Naive thymus-derived CD8-positive, alpha-beta T cell (primary cell): Measurements from ENCODE around the gene CACFD1. TPM values are rescaled to one million over a fixed set of nuclear protein-coding genes. Genes with fewer than 3 reads are reported as not detected.

Experiments used
- ATAC-seq, 2 donors: fragments of 150-1000 bp; cut with Tn5 transposase in 1 of 2; sonication (Bioruptor Pico), chemical (Tn5 transposase) in 1 of 2; 1 replicate in 1 of 2; 2 replicates in 1 of 2; pipeline ENCODE4 v1.10.0; 2021; ENCODE audit warnings: mild to moderate bottlenecking in 2 of 2, moderate library complexity in 2 of 2
- POLR2A ChIA-PET: fragments of 350-600 bp; sonication (Branson Sonifier 250); formaldehyde crosslinking; loops from one replicate; lab custom pipeline; 2021; ENCODE audit warnings: antibody characterized with exemption; lab: Charles Lee
- DNase-seq, 10 donors: peaks; one replicate each; pipeline versions ENCODE4 v3.0.0 to v3.0.0-alpha.2; 2020 to 2022
- H3K27ac Mint-ChIP-seq, 10 donors: one replicate each; pipeline ENCODE4 v1.8.0; 2020 to 2022; ENCODE audit warnings: mild to moderate bottlenecking in 10 of 10, mixed read lengths in 10 of 10, moderate library complexity in 4 of 10, inconsistent platforms in 1 of 10
- H3K27me3 Mint-ChIP-seq, 5 donors: one replicate each; pipeline ENCODE4 v1.8.0; 2021 to 2022; ENCODE audit warnings: mixed read lengths in 5 of 5
- H3K36me3 Mint-ChIP-seq, 3 donors: one replicate each; pipeline ENCODE4 v1.8.0; 2020 to 2022; ENCODE audit warnings: mixed read lengths in 3 of 3, mild to moderate bottlenecking in 2 of 3, inconsistent platforms in 1 of 3
- H3K4me1 Mint-ChIP-seq, 4 donors: one replicate each; pipeline ENCODE4 v1.8.0; 2021 to 2022; ENCODE audit warnings: mixed read lengths in 4 of 4
- H3K4me3 Mint-ChIP-seq, 10 donors: one replicate each; pipeline ENCODE4 v1.8.0; 2020 to 2022; ENCODE audit warnings: mild to moderate bottlenecking in 10 of 10, mixed read lengths in 10 of 10, moderate library complexity in 6 of 10, inconsistent platforms in 1 of 10
- H3K9me3 Mint-ChIP-seq, 9 donors: one replicate each; pipeline ENCODE4 v1.8.0; 2020 to 2022; ENCODE audit warnings: mixed read lengths in 9 of 9, mild to moderate bottlenecking in 3 of 9, inconsistent platforms in 1 of 9, moderate library complexity in 1 of 9
- polyA plus RNA-seq, 3 donors: library from polyadenylated mRNA; unstranded; fragments of 300-500 nt; fragmentation: Illumina TruSeq; gene quantifications; one replicate each; pipeline ENCODE4 v1.2.3, GENCODE V29; 2021
- total RNA-seq, 8 experiments: library from RNA in 2 of 8; stranded (reverse) in 2 of 8; gene quantifications; one replicate each; pipeline ENCODE4 v1.2.3 and lab custom pipeline; 2021 to 2026

CACFD1 gene
- total and polyA plus RNA-seq, 5 experiments from 2014 or later, result 2.5 to 4.9 (median 3.7) TPM

DNA sequence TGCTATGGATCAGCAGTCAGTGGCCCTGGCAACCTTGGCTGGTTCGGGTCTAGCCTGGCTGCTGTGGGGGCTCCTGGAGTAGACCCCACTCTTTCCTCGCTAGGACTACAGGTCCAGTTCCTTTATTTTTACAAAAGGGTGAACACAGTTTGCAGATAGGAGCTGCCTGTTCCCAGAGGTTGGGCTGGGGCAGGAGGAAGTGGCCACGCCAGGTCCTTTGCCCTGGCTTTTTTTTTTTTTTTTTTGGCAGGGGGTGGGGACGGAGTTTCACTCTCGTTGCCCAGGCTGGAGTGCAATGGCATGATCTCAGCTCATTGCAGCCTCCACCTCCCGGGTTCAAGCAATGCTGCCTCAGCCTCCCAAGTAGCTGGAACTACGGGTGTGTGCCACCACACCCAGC is 11.2 kb downstream of the CACFD1 start:
- Mint-ChIP-seq H3K36me3 (no peaks in the 10 kb centered on the region), H3K27me3 (no peaks in the 10 kb centered on the region), H3K27ac (no peak overlapping the region), H3K4me3 (no peak overlapping the region), H3K9me3 (peaks cover 0 to 1% (median 0%) of the 10 kb centered on the region in 9 donors), H3K4me1 (peaks cover 0 to 8% (median 3%) of the 10 kb centered on the region in 4 donors)
- POLR2A ChIA-PET, result no interaction called here
- ATAC-seq, result no peak
- DNase-seq, result no peak

GRCh38 chr9:133471551-133472276 is 11.9 kb downstream of the CACFD1 start:
- peak overlapping the region in 1 of 10 donors; percentile 56 for H3K27ac Mint-ChIP-seq
- POLR2A ChIA-PET, result no interaction called here
- H3K36me3 Mint-ChIP-seq, result peaks cover 0 to 5% (median 0%) of the 10 kb centered on the region in 3 donors
- H3K9me3 Mint-ChIP-seq, result peaks cover 0 to 1% (median 0%) of the 10 kb centered on the region in 9 donors
- ATAC-seq, result no peak
- H3K27me3 Mint-ChIP-seq, result no peaks in the 10 kb centered on the region
- DNase-seq, result peak in 1 of 10 donors; percentile 45
- peaks cover 0 to 15% (median 3%) of the 10 kb centered on the region in 4 donors for H3K4me1 Mint-ChIP-seq
- no peak overlapping the region for H3K4me3 Mint-ChIP-seq

- Mint-ChIP-seq H3K4me1 (peaks cover 0 to 15% (median 3%) of the 10 kb centered on the region in 4 donors), H3K27ac (no peak overlapping the region), H3K36me3 (peaks cover 0 to 6% (median 0%) of the 10 kb centered on the region in 3 donors), H3K27me3 (no peaks in the 10 kb centered on the region), H3K9me3 (peaks cover 0 to 1% (median 0%) of the 10 kb centered on the region in 9 donors), H3K4me3 (no peak overlapping the region)
- no peak for DNase-seq
- ATAC-seq, result no peak
- POLR2A ChIA-PET, result no interaction called here
Observed at GRCh38 chr9:133472277-133472645, 12.5 kb downstream of the CACFD1 start.

- DNase-seq, result no peak
- Mint-ChIP-seq H3K4me3 (no peak overlapping the region), H3K9me3 (peaks cover 0 to 1% (median 0%) of the 10 kb centered on the region in 9 donors), H3K27me3 (no peaks in the 10 kb centered on the region), H3K27ac (no peak overlapping the region), H3K4me1 (peaks cover 0 to 21% (median 4%) of the 10 kb centered on the region in 4 donors), H3K36me3 (peaks cover 0 to 6% (median 0%) of the 10 kb centered on the region in 3 donors)
- POLR2A ChIA-PET, result no interaction called here
- no peak for ATAC-seq
Observed at GRCh38 chr9:133472753-133473378, 13.1 kb downstream of the CACFD1 start.

DNA sequence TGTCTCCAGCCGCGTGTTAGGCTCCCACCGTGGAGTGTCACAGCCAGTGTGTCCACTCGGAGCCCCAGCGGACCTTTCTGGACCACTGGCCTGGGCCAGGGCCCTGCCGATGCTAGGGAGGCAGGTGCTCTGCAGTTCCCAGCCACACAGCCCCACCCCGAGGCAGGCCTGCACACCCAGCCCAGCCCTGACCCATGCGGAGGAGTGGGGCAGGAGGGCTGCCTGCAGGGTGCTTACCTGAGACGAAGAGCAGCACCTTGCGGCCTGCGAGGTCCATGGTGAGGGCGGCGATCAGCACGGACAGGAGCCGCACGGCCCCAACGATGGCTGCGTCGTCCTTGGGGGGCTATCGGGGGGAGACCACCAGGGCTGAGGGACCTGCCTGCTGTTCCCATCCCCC is 14.0 kb downstream of the CACFD1 start:
- Mint-ChIP-seq H3K9me3 (peaks cover 0 to 1% (median 0%) of the 10 kb centered on the region in 9 donors), H3K27me3 (no peaks in the 10 kb centered on the region), H3K27ac (no peak overlapping the region), H3K4me3 (no peak overlapping the region), H3K36me3 (peaks cover 0 to 6% (median 0%) of the 10 kb centered on the region in 3 donors), H3K4me1 (peaks cover 0 to 24% (median 5%) of the 10 kb centered on the region in 4 donors)
- no peak for ATAC-seq
- DNase-seq, result no peak
- POLR2A ChIA-PET, result interaction anchor here (0.6 kb wide), 1 partner anchor 1120 kb away, joined by 5 read pairs; no protein-coding TSS in a partner anchor

- Mint-ChIP-seq H3K9me3 (peaks cover 0 to 1% (median 0%) of the 10 kb centered on the region in 9 donors), H3K4me3 (no peak overlapping the region), H3K27me3 (no peaks in the 10 kb centered on the region), H3K4me1 (peaks cover 2 to 24% (median 5%) of the 10 kb centered on the region in 4 donors), H3K36me3 (peaks cover 0 to 6% (median 0%) of the 10 kb centered on the region in 3 donors), H3K27ac (no peak overlapping the region)
- ATAC-seq (no peak), DNase-seq (no peak)
- POLR2A ChIA-PET, result interaction anchor here (0.6 to 1.2 kb wide), 2 partner anchors 15 to 1120 kb away, joined by 3 to 5 read pairs; no protein-coding TSS in a partner anchor
Observed at GRCh38 chr9:133474215-133474614, 14.4 kb downstream of the CACFD1 start.

- no peak overlapping the region for H3K4me3 Mint-ChIP-seq
- no peaks in the 10 kb centered on the region for H3K27me3 Mint-ChIP-seq
- DNase-seq (no peak), ATAC-seq (no peak)
- POLR2A ChIA-PET, result interaction anchor here (0.5 to 1.2 kb wide), 2 partner anchors 16 to 437 kb away, joined by 3 read pairs; no protein-coding TSS in a partner anchor
- H3K36me3 Mint-ChIP-seq, result peaks cover 0 to 6% (median 0%) of the 10 kb centered on the region in 3 donors
- peaks cover 0 to 1% (median 0%) of the 10 kb centered on the region in 9 donors for H3K9me3 Mint-ChIP-seq
- no peak overlapping the region for H3K27ac Mint-ChIP-seq
- H3K4me1 Mint-ChIP-seq, result peaks cover 5 to 30% (median 11%) of the 10 kb centered on the region in 4 donors
Observed at GRCh38 chr9:133474853-133475252, 15.1 kb downstream of the CACFD1 start.

- H3K27ac Mint-ChIP-seq, result peak overlapping the region in 2 of 10 donors; percentile 20 to 65
- H3K36me3 Mint-ChIP-seq, result peaks cover 0 to 6% (median 0%) of the 10 kb centered on the region in 3 donors
- ATAC-seq (no peak), DNase-seq (no peak)
- H3K9me3 Mint-ChIP-seq, result peaks cover 0 to 1% (median 0%) of the 10 kb centered on the region in 9 donors
- POLR2A ChIA-PET, result interaction anchor here (0.5 to 1.2 kb wide), 2 partner anchors 16 to 437 kb away, joined by 3 read pairs; no protein-coding TSS in a partner anchor
- H3K4me3 Mint-ChIP-seq, result no peak overlapping the region
- H3K27me3 Mint-ChIP-seq, result no peaks in the 10 kb centered on the region
- peaks cover 7 to 32% (median 14%) of the 10 kb centered on the region in 4 donors for H3K4me1 Mint-ChIP-seq
Observed at GRCh38 chr9:133475292-133476012, 15.7 kb downstream of the CACFD1 start.

DNA sequence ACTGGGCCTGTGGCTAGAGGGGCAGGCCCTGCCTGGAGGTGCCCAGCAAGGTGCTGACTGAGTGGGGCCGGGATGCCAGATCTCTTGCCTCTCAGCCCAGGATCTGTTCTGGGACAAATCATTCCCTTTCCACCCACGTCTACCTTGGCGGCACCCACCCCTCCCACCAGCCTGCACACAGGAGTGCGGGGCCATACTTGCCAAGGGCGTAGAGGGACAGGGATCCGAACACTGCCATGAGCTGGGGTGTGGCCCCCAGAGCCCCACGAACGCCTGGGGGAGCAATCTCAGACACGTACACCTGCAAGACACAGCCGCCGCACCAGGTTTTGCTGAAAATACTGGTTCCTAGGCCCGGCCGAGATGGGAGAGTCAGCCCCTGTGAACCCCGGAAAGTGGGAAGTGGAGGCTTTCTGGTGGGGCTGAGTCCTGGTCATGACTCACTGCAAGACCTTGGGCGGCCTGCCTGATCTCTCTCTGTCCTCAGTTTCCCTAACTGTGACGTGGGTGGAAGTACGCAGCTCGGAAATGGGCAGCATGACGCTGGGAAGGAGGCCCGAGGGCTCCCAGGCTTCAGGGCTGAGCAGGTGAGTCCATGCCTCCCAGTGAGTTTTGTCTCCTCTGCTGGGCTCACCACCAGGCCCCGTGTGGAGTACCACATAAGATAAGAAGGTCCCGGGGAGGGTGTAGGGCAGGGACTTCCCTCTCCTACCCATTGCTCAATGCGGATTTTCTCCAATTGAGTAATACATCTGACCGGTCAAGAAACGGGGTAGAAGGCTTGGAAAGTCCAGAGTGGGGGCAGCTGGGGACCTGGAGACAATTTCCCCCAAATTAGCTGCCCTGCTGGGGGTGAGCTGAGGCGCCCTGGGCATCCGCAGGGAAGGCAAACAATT is 16.5 kb downstream of the CACFD1 start:
- Mint-ChIP-seq H3K27me3 (no peaks in the 10 kb centered on the region), H3K9me3 (no peaks in the 10 kb centered on the region), H3K4me3 (peak overlapping the region in 2 of 10 donors; percentile 6 to 34), H3K27ac (peak overlapping the region in 4 of 10 donors; percentile 0 to 31 (median 18)), H3K36me3 (peaks cover 0 to 6% (median 0%) of the 10 kb centered on the region in 3 donors), H3K4me1 (peaks cover 7 to 32% (median 14%) of the 10 kb centered on the region in 4 donors)
- ATAC-seq, result no peak
- POLR2A ChIA-PET, result no interaction called here
- DNase-seq, result peak in 1 of 10 donors; percentile 58

GRCh38 chr9:133476941-133477340 is 17.2 kb downstream of the CACFD1 start:
- H3K9me3 Mint-ChIP-seq, result no peaks in the 10 kb centered on the region
- POLR2A ChIA-PET, result no interaction called here
- ATAC-seq (no peak), DNase-seq (no peak)
- no peak overlapping the region for H3K27ac Mint-ChIP-seq
- peaks cover 0 to 6% (median 0%) of the 10 kb centered on the region in 3 donors for H3K36me3 Mint-ChIP-seq
- H3K27me3 Mint-ChIP-seq, result no peaks in the 10 kb centered on the region
- H3K4me1 Mint-ChIP-seq, result peaks cover 7 to 32% (median 14%) of the 10 kb centered on the region in 4 donors
- H3K4me3 Mint-ChIP-seq, result no peak overlapping the region

DNA sequence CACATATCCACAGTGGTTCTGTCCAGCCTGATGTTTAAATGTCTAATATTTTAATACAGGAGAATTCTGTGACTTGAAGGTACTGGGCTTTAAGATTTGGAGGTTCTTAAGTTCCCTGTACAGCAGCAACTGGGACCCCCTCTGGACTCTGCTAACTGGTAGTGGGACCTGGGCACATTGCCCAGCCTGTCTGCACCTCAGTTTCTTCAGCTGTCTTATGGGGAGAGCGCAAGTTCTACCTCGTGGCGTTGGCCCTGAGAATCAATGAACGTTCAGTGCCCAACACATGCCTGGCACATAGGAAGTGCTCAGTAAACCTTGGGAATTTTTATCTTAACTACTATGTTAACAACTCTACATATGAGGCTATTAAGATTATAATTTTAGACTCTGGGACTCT is 17.7 kb downstream of the CACFD1 start:
- peaks cover 7 to 32% (median 14%) of the 10 kb centered on the region in 4 donors for H3K4me1 Mint-ChIP-seq
- H3K9me3 Mint-ChIP-seq, result no peaks in the 10 kb centered on the region
- H3K4me3 Mint-ChIP-seq, result peak overlapping the region in 6 of 10 donors; percentile 8 to 79 (median 44)
- peaks cover 0 to 6% (median 0%) of the 10 kb centered on the region in 3 donors for H3K36me3 Mint-ChIP-seq
- no peaks in the 10 kb centered on the region for H3K27me3 Mint-ChIP-seq
- ATAC-seq (no peak), DNase-seq (peak in 1 of 10 donors; percentile 55)
- H3K27ac Mint-ChIP-seq, result peak overlapping the region in 8 of 10 donors; percentile 51 to 87 (median 78)
- POLR2A ChIA-PET, result interaction anchor here (1.6 kb wide), 1 partner anchor 59 kb away, joined by 3 read pairs; no protein-coding TSS in a partner anchor
